Cardiac muscle cell (in vitro differentiated cells and primary cell): ENCODE results near the gene TCP11L2. TPM values are rescaled to one million over a fixed set of nuclear protein-coding genes. Genes with fewer than 3 reads are reported as not detected.
A peak's percentile ranks its signal among the peaks of the same experiment; 100 is the strongest.

Experiments
- DNase-seq, 2 donors: peaks; one replicate each; pipeline versions ENCODE4 v3.0.0 to v3.0.0-alpha.2; 2010 to 2017; ENCODE audit warnings: low read depth in 1 of 2, low spot score in 1 of 2
- H3K27ac ChIP-seq: fragments of 200-600 bp; sonication (generic); 2 replicates; pipeline ENCODE4 v1.5.1; 2016
- H3K27me3 ChIP-seq: fragments of 200-600 bp; sonication (generic); 2 replicates; pipeline ENCODE4 v1.6.0; 2016; ENCODE audit warnings: control low read depth
- H3K36me3 ChIP-seq: fragments of 200-600 bp; sonication (generic); 2 replicates; pipeline ENCODE4 v1.5.1; 2016; ENCODE audit warnings: control low read depth
- H3K4me1 ChIP-seq: fragments of 200-600 bp; sonication (generic); 2 replicates; pipeline ENCODE4 v1.8.1; 2017; ENCODE audit warnings: low read depth, mild to moderate bottlenecking, mixed run types
- H3K4me3 ChIP-seq: fragments of 200-600 bp; sonication (generic); 2 replicates; pipeline ENCODE4 v1.5.1; 2016; ENCODE audit warnings: mild to moderate bottlenecking
- H3K9me3 ChIP-seq: fragments of 200-600 bp; sonication (generic); 2 replicates; pipeline ENCODE4 v1.5.1; 2017; ENCODE audit warnings: low read depth, mild to moderate bottlenecking, control low read depth
- CTCF ChIP-seq: IDR thresholded peaks from 2 replicates; pipeline ENCODE4 v1.5.1; 2012; ENCODE audit warnings: low read depth, mild to moderate bottlenecking, low read length
- polyA plus RNA-seq: library from polyadenylated mRNA; unstranded; fragments of >200 nt; fragmentation: Nextera tagmentation; extraction: Ambion mirVana; gene quantifications from 2 replicates; pipeline ENCODE4 v1.2.1, GENCODE V29; 2016
- total RNA-seq: library from RNA; depleted of rRNA; stranded (reverse); fragments of >200 nt; gene quantifications from 2 replicates; pipeline ENCODE4 v1.2.3, GENCODE V29; 2016

TCP11L2 gene
- total and polyA plus RNA-seq, 2 experiments from 2014 or later = 9.0 to 22.1 TPM

- no peak for TF ChIP-seq CTCF
These were observed 86.6 kb downstream of the TCP11L2 start for GRCh38 chr12:106389151-106389550.

GRCh38 chr12:106392759-106393158, 90.2 kb downstream of the TCP11L2 start:
- Histone ChIP-seq H3K36me3 (no peaks in the 10 kb centered on the region), H3K4me3 (no peak overlapping the region), H3K4me1 (no peaks in the 10 kb centered on the region), H3K9me3 (no peaks in the 10 kb centered on the region), H3K27ac (no peak overlapping the region), H3K27me3 (no peaks in the 10 kb centered on the region)
- no peak for TF ChIP-seq CTCF
- DNase-seq = no peak

More at GRCh38 chr12:106389151-106389550, 86.6 kb downstream of the TCP11L2 start:
- Histone ChIP-seq H3K36me3 (peaks cover 3% of the 10 kb centered on the region), H3K27me3 (no peaks in the 10 kb centered on the region), H3K4me3 (no peak overlapping the region), H3K9me3 (no peaks in the 10 kb centered on the region), H3K4me1 (no peaks in the 10 kb centered on the region), H3K27ac (no peak overlapping the region)
- peak in 1 of 2 donors; percentile 19 for DNase-seq

Other genes starting within 250 kb of the TCP11L2 start
- 6.1 and 7.2 TPM in 2 replicates for gene NUAK1, start 163.8 kb upstream of the TCP11L2 start, total RNA-seq
- 2.9 and 4.8 TPM in 2 replicates for gene NUAK1, start 163.8 kb upstream of the TCP11L2 start, polyA plus RNA-seq
- 119 and 139 TPM in 2 replicates for gene CKAP4, start 54.7 kb upstream of the TCP11L2 start, total RNA-seq
- 151 and 173 TPM in 2 replicates for gene CKAP4, start 54.7 kb upstream of the TCP11L2 start, polyA plus RNA-seq
- gene POLR3B, start 55.0 kb downstream of the TCP11L2 start, total RNA-seq = 10.7 and 11.5 TPM in 2 replicates
- gene POLR3B, start 55.0 kb downstream of the TCP11L2 start, polyA plus RNA-seq = 8.5 and 12.2 TPM in 2 replicates